Endodermal cell (in vitro differentiated cells): Measurements from ENCODE around the gene HPCAL1. TPM values are rescaled to one million over a fixed set of nuclear protein-coding genes. Genes with fewer than 3 reads are reported as not detected.

Experiments used
- DNase-seq: peaks from one replicate; pipeline ENCODE4 v3.0.0-alpha.2; 2017
- H3K27ac ChIP-seq: 2 replicates; pipeline ENCODE4 v1.5.1; 2013; ENCODE audit warnings: mild to moderate bottlenecking, low read depth, low read length, moderate library complexity
- H3K27me3 ChIP-seq: 2 replicates; pipeline ENCODE4 v1.6.1; 2013; ENCODE audit warnings: mild to moderate bottlenecking, low read length, moderate library complexity; ENCODE audit not compliant: insufficient read depth, control insufficient read depth, poor library complexity, severe bottlenecking
- H3K36me3 ChIP-seq: 2 replicates; pipeline ENCODE4 v1.7.0; 2013; ENCODE audit warnings: mild to moderate bottlenecking, low read length, moderate library complexity; ENCODE audit not compliant: control insufficient read depth, insufficient read depth
- H3K4me1 ChIP-seq: one replicate; pipeline ENCODE4 v1.7.0; 2013; ENCODE audit warnings: low read length; ENCODE audit not compliant: control insufficient read depth, insufficient read depth
- H3K4me3 ChIP-seq: 2 replicates; pipeline ENCODE4 v1.5.1; 2013; ENCODE audit warnings: mild to moderate bottlenecking, low read length, moderate library complexity
- H3K9ac ChIP-seq: 2 replicates; pipeline ENCODE4 v1.6.1; 2013; ENCODE audit warnings: mild to moderate bottlenecking, low read length, moderate library complexity; ENCODE audit not compliant: poor library complexity, severe bottlenecking; ENCODE audit errors: extremely low read depth
- H3K9me3 ChIP-seq: 2 replicates; pipeline ENCODE4 v1.6.1; 2013; ENCODE audit warnings: mild to moderate bottlenecking, low read length, moderate library complexity; ENCODE audit not compliant: control insufficient read depth
- H3K27ac Mint-ChIP-seq: 2 replicates; pipeline ENCODE4 v1.8.0; 2020; ENCODE audit warnings: mixed read lengths
- H3K27me3 Mint-ChIP-seq: 2 replicates; pipeline ENCODE4 v1.8.0; 2021; ENCODE audit warnings: mild to moderate bottlenecking, mixed read lengths; ENCODE audit not compliant: insufficient read depth
- H3K36me3 Mint-ChIP-seq: 2 replicates; pipeline ENCODE4 v1.8.0; 2020; ENCODE audit warnings: low read depth, mixed read lengths
- H3K4me1 Mint-ChIP-seq: 2 replicates; pipeline ENCODE4 v1.8.0; 2020; ENCODE audit warnings: mixed read lengths
- H3K4me3 Mint-ChIP-seq: 2 replicates; pipeline ENCODE4 v1.8.0; 2020; ENCODE audit warnings: mild to moderate bottlenecking, moderate library complexity, mixed read lengths
- H3K9me3 Mint-ChIP-seq: 2 replicates; pipeline ENCODE4 v1.8.0; 2020; ENCODE audit warnings: mild to moderate bottlenecking, mixed read lengths
- CTCF ChIP-seq: fragments of 200-600 bp; sonication (generic); conservative IDR thresholded peaks from 2 replicates; pipeline ENCODE4 v1.5.0; 2021; ENCODE audit warnings: antibody characterized with exemption, mild to moderate bottlenecking
- whole genome bisulfite sequencing, 2 experiments: methylation state at CpG; one replicate each; pipeline versions ENCODE4 v1.1.5 to v1.1.7; 2013; ENCODE audit warnings: missing lambda C conversion rate in 2 of 2, mixed read lengths in 1 of 2; ENCODE audit not compliant: insufficient coverage in 1 of 2, insufficient read length in 1 of 2; 5-methylcytosine and 5-hydroxymethylcytosine counted together
- total RNA-seq, 2 donors: library from RNA; stranded (reverse); fragmentation: NEBNext Ultra II Directional in 1 of 2; extraction: Animal tissue kit (Norgen Biotek cat#: 25700) in 1 of 2; gene quantifications; 2 replicates in 1 of 2; 3 replicates in 1 of 2; pipeline ENCODE4 v1.2.1, GENCODE V29; 2021

HPCAL1 gene
- total RNA-seq, 2 donors from 2014 or later, result 6.8 to 8.1 TPM

- Mint-ChIP-seq H3K9me3 (no peaks in the 10 kb centered on the region), H3K27ac (no peak overlapping the region), H3K27me3 (no peaks in the 10 kb centered on the region), H3K4me3 (no peak overlapping the region), H3K4me1 (peaks cover 10% of the 10 kb centered on the region), H3K36me3 (no peaks in the 10 kb centered on the region)
- no peak for TF ChIP-seq CTCF
- Histone ChIP-seq H3K4me3 (no peak overlapping the region), H3K27me3 (no peaks in the 10 kb centered on the region), H3K27ac (peak overlapping the region; percentile 78), H3K4me1 (no peaks in the 10 kb centered on the region), H3K36me3 (no peaks in the 10 kb centered on the region), H3K9ac (no peak overlapping the region), H3K9me3 (no peaks in the 10 kb centered on the region)
- 92 to 94% methylated on average over 3 to 4 of the region's 4 CpGs for WGBS, 2 experiments
- no peak for DNase-seq
These were observed 90.9 kb downstream of the HPCAL1 start for GRCh38 chr2:10393640-10393982.

GRCh38 chr2:10395893-10396292, 93.2 kb downstream of the HPCAL1 start:
- no peak for DNase-seq
- H3K36me3 ChIP-seq, result no peaks in the 10 kb centered on the region
- peaks cover 10% of the 10 kb centered on the region for H3K4me1 Mint-ChIP-seq
- no peaks in the 10 kb centered on the region for H3K4me1 ChIP-seq
- peaks cover 8% of the 10 kb centered on the region for H3K36me3 Mint-ChIP-seq
- no peak for TF ChIP-seq CTCF
- no peak overlapping the region for H3K9ac ChIP-seq
- peaks cover 2% of the 10 kb centered on the region for H3K9me3 Mint-ChIP-seq
- H3K27me3 Mint-ChIP-seq, result no peaks in the 10 kb centered on the region
- H3K27ac Mint-ChIP-seq, result no peak overlapping the region
- no peak overlapping the region for H3K4me3 Mint-ChIP-seq
- H3K4me3 ChIP-seq, result no peak overlapping the region
- H3K27ac ChIP-seq, result no peak overlapping the region
- no peaks in the 10 kb centered on the region for H3K27me3 ChIP-seq
- 83 to 95% methylated on average over 11 to 14 of the region's 14 CpGs for WGBS, 2 experiments
- no peaks in the 10 kb centered on the region for H3K9me3 ChIP-seq

- no peaks in the 10 kb centered on the region for H3K36me3 ChIP-seq
- no peak overlapping the region for H3K9ac ChIP-seq
- Mint-ChIP-seq H3K4me1 (peaks cover 10% of the 10 kb centered on the region), H3K36me3 (peaks cover 8% of the 10 kb centered on the region), H3K27ac (no peak overlapping the region), H3K4me3 (no peak overlapping the region), H3K9me3 (peaks cover 2% of the 10 kb centered on the region), H3K27me3 (no peaks in the 10 kb centered on the region)
- no peak overlapping the region for H3K4me3 ChIP-seq
- no peaks in the 10 kb centered on the region for H3K4me1 ChIP-seq
- WGBS, 2 experiments, result 89 to 92% methylated on average over 10 to 13 of the region's 13 CpGs
- no peak overlapping the region for H3K27ac ChIP-seq
- no peak for TF ChIP-seq CTCF
- H3K9me3 ChIP-seq, result no peaks in the 10 kb centered on the region
- no peaks in the 10 kb centered on the region for H3K27me3 ChIP-seq
- DNase-seq, result no peak
These were observed 93.8 kb downstream of the HPCAL1 start for GRCh38 chr2:10396464-10396863.
